SHP77 treated with DMSO at 0.1 percent for 48 hours (cell line): ENCODE measurements around the gene ETFBKMT.
"Not testable (repeated sequence)": the region's sequence is repeated elsewhere in the genome, so short reads cannot be mapped to it uniquely, and the experiment has no call there.

Experiments used
- DNase-seq: peaks from one replicate; lab custom pipeline; 2025; lab: John Stamatoyannopoulos, UW

ETFBKMT gene

DNA sequence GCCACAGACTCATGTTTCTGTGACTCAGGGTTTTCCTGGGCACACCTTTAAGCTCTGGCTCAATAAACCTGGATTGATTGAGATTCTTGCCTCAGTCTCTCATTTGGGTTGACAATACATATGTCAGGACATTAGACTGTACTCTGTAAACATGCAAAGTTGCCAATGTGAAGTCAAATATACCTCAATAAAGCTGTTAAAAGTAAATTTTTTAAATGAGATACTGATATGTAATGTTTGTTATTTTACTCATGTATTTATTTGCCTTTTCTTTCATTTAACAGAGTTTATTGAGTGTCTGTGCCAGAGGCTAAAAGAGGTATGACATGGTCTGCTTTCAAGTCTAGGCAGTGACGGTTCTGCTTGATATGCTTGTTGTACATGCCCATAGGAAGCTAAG, 3.7 kb upstream of the ETFBKMT start:
- no peak for DNase-seq

DNA sequence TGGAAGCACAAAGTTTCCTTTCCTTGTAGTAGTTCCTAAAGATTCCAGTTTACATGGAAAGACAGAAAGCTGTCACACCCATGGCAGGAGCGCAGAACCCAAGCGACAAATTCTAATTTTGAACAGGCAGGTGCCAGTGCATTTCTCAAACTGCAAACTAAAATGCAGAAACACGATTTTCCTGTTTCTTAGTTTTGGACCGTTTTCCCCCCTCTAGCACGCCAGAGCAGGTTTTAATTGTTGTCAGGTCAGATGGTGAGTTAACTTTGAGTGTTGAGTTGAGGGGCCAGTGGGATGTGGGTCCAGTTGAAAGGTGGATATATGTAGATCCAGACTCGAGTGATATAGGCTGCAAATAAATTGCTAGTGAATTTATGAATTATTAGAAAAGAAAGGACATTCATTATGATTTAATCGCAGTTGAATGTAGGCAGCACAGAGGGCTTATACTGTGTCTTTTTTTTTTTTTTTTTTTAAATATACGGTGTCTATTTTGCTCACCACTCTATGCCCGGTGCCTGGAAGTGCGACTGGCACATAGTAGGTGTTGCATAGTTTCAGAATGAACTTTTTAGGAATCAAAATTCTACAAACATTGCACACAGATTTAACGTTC, 909 bp upstream of the ETFBKMT start:
- no peak for DNase-seq

DNA sequence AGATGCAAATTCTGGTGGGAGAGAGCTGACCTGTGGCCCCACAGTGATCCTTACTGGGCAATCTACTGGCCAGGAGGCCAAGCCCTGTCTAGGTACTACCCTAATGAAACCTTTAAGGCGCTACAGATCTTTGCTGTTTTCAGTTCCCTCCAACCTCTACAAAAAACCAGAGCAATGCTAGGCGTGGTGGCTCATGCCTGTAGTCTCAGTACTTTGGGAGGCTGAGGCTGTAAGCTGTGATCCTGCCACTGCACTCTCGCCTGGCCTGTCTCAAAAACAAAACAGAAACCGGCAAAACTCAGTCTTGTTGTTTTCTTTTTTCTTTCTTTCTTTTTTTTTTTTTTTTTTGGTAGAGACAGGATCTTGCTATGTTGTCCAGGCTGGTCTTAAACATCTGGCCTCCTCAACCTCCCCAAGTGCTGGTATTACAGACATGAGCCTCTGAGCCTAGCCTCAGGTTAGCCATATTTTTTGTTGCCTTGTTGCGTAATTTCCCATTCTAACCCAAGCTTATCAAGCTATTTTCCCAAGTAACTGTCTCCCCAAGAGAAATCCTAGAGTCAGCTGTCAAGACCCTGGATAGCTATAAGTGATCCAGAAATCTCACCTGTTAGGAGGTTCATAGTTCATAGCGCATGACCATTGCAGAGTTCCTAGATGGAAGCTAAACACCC, 2.8 kb downstream of the ETFBKMT start:
- DNase-seq: no peak

DNA sequence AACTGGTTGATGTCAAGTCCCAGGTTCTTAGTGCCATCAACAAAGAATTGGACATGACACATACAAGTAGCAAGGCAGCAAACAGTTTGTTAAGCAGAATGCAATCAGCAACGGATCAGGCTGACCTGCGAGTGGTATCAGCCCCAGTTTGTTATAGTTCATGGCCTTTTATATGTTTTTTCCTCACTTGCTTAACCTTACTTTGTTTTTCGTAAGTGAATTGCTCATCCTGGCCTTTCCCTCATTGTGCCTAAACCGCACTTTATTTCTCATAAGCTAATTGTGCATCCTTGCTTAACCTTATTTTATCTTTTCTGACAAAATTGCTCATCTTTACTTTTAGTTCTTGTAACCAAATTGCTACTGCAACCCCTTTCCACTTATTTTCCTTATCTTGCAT, 4.1 kb downstream of the ETFBKMT start:
- no peak for DNase-seq

DNA sequence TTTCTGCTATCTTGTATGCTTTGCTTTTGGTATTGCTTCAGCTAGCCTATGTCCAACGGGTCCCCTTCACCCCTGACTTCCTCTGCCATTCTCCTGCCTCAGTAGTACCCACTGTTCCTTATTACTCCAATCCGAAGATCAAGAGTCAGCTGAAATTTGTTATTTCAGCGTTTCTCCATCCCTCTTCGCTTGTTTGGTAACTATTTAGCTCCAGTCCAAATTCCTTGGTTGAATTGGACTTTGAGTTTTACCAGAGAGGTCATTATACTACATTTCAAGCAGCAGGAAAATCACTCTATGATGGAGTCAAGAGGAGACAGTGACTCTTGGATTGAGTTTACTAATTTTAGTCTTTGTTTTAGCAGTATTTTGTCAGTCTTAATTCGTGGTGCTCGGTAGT, 4.5 kb downstream of the ETFBKMT start:
- DNase-seq: no peak

DNA sequence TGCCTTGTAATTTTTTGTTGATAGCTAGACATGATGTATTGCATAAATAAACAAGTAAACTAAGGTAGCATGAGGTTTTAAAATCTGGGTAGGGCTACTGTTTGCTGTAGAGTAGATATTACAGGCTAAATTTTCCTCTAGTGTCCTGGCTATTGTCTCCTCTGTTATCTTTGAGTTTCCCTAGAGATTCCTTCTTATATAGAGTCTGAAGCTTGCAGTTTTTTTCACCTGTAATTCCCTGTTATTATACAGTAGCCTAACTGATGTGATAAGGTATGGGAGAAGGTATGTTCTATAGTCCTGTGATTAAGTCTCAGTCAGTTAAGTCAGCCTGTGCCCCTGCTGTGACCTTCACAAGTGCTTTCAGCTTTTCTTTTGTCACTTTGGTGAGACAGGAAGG, 9.5 kb downstream of the ETFBKMT start:
- no peak for DNase-seq

DNA sequence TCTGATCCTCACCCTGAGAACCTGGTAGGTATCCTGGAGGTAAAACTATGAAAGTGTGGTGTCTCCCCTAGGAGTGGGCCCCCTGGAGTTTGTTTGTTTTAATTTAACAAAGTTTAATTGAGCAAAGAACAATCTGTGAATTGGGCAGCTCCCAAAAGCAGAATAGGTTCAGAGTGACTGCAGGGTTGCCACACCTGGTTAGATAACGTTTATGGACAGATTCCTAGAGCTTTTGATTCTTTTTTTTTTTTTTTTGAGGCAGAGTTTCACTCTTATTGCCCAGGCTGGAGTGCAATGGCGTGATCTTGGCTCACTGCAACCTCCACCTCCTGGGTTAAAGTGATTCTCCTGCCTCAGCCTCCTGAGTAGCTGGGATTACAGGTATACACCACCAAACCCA, 10.1 kb downstream of the ETFBKMT start:
- not testable (repeated sequence) for DNase-seq

DNA sequence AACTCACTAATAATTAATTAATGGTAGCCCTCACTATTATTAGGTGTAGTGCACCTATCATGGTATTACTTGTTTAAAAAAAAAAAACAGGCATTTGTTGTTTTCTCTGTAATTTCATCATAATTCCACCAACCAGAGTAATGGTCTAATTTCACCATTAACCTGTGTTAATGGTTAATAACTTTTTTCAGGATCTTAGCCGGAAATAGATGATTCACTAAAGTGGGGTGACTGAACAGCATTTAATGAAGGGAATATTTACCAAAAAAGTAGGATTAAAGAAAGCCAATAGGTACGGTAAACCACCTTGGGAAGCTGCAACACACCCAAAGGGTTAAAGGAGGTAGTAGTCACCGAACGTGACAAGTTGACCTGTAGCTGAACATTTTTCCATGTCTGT, 13.0 kb downstream of the ETFBKMT start:
- DNase-seq: no peak

DNA sequence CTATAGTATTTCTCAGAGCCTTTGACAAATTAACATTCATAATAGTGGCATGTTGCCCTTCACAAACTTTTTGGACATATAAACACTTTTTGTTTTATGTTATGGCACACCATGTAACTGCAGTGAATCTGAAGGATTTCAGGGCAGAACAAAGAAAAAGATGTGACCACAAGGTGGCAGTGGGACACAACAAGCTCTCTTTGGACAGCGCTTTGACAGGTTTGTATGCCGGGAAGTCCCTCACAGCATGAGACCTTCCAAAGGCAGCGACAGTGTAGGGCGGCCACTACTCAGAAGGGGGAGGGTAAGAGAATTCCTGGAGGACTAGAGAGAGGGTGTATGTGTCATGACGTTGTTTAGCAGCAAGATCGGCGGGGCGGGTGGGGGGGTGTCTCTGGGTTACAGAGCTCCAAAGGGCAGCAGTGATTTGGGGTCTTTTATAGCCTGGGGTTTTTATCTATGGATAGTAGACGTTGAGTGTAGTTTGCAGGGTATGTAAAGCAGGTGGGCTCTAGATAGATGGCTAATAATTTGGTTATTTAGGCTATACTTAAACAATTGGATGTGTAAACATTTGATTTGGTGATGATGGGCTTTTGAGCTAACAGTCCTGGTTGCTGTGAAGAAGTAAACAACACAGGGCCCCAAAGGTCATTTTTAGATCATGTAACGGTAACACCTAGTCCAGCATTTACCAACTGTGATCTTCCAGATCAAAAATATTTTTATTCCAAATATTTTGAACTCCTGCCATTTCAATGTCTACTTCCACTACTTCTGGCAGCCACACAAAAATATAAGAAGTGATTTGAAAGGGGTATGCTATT, 22.9 kb downstream of the ETFBKMT start:
- DNase-seq: peak; percentile 92

DNA sequence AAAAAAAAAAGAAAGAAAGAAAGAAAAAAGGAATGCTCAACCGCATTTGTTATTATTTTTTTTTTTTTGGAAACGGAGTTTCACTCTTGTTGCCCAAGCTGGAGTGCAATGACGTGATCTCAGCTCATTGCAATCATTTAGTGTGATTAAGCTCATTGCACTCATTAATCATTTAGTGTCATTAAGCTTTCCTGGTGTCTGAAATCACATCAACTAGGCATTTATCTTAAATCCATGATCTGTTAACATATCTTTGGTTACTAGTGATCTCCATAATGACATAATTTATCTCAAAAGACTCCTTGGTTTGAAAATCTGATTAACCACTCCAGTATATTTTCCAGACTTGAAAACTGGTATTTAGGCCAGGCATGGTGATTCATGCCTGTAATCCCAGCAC, 26.3 kb downstream of the ETFBKMT start:
- no peak for DNase-seq

DNA sequence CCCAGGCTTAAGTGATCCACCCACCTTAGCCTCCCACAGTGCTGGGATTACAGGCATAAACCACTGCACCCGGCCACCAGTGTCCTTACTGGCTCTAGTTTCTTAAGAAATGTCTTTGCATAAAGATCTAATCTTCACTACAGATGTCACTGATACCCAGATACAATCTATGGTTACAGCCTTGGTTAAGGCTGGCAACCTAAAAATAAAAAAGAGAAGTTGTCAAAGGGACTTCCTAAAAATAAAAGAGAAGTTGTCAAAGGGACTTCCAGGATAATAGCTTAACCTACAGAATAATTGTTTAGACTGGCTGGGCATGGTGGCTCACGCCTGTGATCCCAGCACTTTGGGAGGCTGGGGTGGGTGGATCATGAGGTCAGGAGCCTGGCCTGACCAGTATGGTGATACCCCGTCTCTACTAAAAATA, 27.6 kb downstream of the ETFBKMT start:
- no peak for DNase-seq

DNA sequence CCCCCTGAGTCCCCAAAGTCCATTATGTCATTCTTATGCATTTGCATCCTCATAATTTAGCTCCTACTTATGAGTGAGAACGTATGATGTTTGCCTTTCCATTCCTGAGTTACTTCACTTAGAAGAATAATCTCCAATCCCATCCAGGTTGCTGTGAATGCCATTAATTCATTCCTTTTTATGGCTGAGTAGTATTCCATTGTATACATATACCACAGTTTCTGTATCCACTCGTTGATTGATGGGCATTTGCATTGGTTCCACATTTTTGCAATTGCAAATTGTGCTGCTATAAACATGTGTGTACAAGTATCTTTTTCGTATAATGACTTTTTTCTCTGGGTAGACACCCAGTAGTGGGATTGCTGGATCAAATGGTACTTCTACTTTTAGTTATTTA, 30.4 kb downstream of the ETFBKMT start:
- DNase-seq: not testable (repeated sequence)

DNA sequence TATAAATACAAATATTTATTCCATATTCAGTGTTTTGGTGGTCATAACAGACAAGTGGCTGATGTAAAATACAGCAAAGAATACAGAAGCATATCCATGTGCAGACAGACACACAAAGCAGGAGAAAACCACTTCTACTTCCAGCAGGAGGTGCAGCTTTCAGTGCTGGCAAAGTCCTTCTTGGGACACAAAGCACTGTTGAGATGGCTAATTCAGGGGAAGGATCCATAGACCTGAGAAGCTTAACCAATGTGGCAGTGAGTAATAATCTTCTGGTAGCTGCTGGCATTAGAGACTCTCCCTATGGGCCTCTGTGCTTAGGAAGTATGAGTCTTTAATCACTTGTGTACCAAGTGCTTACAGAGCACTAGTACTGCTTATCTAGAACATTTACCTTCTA, 42.6 kb downstream of the ETFBKMT start:
- no peak for DNase-seq

DNA sequence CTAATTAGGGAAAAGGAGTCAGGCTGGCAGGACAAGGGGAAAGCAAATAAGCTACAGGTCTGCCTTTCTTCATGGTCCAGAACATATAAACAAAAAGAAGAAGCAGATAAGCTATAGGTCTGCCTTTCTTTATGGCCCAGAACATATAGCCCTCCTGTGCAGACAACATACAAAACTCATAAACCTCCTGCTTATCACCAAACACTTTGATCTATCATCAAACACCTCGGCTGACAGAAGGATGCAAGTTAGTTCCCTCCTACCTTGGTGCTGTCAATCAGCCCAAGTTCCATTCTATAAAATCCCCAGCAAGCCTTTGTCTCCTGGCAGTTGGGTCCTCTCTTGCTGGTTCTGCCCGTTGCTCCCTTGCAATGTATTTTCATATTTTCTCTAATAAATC, 46.1 kb downstream of the ETFBKMT start:
- DNase-seq: no peak

DNA sequence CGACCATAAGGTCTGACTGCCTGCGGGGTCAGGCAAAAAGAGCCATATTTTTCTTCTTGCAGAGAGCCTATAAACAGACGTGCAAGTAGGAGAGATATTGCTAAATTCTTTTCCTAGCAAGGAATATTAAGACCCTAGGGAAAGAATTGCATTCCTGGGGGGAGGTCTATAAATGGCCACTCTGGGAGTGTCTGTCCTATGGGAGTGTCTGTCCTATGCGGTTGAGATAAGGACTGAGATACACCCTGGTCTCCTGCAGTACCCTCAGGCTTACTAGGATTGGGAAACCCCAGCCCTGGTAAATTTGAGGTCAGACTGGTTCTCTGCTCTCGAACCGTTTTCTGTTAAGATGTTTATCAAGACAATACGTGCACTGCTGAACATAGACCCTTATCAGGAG, 48.6 kb downstream of the ETFBKMT start:
- not testable (repeated sequence) for DNase-seq

DNA sequence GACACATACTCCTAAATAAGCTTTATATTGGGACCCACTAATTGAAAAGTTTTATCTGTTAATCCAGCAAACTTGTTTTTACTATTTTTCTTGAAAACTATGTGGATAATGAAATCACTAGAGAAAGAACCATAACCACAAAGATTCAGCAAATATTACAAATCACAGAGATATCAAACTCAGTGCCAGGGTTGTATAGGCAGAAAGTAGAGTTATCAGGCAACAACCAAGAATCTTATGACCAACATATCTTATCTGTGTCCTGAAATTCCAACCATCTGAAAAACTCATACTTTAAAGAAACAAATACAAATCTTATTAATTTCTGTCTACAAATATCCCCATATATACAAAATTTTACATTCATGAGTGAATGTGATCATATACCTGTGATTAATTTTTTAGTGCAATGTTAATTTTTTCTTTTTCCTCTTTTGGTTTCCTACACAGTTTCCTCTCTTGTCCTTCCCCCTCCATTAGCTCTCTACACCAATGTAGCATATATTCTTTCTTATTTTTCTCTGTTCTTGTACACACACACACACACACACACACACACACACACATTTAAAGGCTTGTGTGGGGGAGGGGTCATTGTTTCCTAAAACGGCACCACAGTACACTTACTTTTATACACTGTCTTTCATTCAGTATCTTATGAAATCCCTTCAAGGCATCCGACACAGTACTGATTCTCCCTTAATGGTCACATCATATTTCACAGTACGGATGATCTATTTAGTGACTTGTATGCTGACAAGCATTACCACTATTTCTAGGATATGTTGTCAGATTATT, 50.7 kb downstream of the ETFBKMT start:
- DNase-seq: no peak

DNA sequence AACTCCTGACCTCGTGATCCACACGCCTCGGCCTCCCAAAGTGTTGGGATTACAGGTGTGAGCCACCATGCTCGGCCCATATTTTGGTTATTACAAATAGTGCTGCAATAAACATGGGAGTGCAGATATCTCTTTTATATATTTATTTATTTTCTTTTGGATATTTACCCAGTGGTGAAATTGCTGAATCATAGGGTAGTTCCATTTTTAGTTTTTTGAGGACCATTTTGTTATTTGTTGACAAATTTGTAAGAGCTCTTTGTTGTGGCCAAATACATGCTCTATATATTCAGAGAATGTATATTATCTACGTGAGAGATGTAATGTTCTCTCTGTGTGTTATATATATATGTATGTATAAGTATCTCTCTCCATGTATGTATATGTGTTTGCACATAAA, 53.4 kb downstream of the ETFBKMT start:
- no peak for DNase-seq

DNA sequence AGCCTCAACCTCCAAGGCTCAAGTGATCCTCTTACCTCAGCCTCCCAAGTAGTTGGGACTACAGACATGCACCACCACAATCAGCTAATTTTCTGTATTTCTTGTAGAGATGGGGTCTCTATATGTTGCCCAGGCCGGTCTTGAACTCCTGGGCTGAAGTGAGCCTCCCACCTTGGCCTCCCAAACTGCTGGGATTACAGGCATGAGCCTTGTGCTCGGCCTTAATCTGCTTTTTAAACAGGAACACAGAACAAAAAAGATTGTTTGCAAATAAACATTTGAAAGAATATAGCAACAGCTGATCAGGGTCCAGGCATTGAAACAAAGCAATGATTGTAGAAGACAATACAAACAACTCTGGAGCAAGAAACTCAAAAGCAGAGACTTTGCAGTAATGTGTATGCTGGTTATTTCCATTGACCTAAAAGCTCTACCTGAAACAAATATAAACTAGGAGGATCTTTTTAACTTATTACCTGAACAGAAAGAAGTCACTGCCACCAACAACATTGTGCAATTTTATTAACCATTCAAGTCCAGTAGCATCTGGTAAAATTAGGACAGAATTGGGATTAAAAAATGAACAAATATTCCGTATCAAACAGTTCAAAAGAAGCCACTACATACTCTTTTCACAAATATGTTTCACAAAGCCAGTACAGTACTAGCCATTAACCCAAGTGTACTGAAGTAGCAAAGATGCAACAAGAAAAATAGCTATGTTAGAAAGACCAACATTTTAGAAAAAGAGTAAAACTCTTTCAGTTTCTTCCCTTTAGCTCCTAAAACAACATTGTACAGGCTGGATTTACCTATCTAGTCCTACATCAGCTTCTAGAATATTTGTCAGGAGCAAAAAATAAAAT, 55.2 kb downstream of the ETFBKMT start:
- no peak for DNase-seq

DNA sequence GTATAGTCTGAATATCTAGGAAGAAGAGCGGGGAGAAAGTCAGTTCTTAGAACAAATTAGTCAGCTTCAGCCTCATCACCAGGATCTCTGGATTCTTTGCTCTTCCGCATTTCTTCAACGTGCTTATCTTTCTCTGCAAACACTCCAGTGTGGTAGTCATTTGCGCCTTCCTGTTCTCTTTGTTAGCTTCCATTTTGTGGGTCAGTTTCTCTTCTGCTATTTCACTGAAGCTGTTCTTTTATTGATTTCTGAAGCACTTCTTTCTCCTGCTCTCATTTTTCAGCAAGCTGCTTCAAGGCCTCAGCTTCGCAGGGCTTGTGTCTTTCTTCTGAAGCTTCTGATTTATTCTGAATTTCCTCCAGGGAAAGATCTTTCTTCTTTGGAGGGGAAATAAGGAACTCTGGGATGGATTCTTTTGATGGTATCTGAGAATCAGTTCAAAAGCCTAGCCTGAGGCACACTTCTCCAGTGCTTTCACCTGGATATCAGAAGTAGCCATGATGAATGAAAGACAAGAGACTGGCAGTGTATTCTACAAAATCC, 55.9 kb downstream of the ETFBKMT start:
- DNase-seq: no peak

DNA sequence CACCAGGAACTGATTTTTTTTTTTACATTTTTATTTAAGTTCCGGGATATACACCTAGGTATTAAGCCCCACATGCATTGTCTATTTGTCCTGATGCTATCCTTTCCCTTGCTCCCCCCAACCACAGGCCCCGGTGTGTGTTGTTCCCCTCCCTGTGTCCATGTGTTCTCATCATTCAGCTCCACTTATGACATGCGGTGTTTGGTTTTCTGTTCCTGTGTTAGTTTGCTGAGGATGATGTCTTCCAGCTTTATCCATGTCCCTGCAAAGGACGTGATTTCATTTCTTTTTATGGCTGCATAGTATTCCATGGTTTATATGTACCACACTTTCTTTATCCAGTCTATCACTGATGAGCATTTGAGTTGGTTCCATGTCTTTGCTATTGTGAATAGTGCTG, 57.5 kb downstream of the ETFBKMT start:
- DNase-seq: not testable (repeated sequence)
